ENCODE results near the gene AP1G2.
"Not testable (repeated sequence)": the region's sequence is repeated elsewhere in the genome, so short reads cannot be mapped to it uniquely, and the experiment has no call there.

Gene AP1G2, protein sequence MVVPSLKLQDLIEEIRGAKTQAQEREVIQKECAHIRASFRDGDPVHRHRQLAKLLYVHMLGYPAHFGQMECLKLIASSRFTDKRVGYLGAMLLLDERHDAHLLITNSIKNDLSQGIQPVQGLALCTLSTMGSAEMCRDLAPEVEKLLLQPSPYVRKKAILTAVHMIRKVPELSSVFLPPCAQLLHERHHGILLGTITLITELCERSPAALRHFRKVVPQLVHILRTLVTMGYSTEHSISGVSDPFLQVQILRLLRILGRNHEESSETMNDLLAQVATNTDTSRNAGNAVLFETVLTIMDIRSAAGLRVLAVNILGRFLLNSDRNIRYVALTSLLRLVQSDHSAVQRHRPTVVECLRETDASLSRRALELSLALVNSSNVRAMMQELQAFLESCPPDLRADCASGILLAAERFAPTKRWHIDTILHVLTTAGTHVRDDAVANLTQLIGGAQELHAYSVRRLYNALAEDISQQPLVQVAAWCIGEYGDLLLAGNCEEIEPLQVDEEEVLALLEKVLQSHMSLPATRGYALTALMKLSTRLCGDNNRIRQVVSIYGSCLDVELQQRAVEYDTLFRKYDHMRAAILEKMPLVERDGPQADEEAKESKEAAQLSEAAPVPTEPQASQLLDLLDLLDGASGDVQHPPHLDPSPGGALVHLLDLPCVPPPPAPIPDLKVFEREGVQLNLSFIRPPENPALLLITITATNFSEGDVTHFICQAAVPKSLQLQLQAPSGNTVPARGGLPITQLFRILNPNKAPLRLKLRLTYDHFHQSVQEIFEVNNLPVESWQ

DNA sequence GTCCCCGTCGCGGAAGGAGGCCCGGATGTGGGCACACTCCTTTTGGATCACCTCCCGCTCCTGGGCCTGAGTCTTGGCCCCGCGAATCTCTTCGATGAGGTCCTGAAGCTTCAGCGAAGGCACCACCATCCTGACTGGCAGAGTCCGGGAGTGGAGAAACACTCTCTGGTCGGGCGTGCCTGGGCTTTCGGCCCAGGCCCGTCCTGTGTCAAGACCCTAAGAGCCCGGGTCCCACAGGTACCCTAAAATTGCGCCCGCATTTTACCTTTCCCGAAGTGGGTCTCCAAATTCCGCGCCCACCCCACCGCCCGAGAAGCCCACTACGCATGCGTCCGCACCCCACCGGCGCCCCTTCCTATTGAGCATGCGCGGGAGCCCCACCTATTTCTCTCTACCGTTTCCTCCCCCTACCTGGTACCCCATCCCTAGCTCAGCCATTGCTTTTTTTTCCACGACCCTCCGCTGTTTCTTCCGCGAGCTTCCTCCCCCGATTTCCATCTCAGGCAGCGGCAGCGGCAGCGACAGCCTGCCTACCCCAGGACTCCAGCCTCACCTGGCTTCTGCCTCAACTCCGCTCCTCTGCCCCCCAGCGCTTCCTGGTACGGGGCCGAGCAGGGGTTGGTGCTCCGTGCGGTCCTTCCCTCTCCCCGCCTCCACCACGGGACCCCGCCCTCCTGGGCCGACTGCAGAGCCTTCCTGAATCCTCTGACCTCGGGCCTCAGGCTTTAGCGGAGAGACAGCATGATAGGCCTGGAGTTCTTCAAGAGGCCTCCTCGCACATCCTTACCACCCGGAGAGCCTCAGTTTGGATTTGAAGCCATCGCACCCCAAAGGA is at the start of gene AP1G2:
Gene AP1G2, minus strand, starts transcription at position 606 of the 835 bp plus-strand sequence. Its CDS starts 477 bp downstream, at position 129.
- DNase-seq, result peak; percentile 82

DNA sequence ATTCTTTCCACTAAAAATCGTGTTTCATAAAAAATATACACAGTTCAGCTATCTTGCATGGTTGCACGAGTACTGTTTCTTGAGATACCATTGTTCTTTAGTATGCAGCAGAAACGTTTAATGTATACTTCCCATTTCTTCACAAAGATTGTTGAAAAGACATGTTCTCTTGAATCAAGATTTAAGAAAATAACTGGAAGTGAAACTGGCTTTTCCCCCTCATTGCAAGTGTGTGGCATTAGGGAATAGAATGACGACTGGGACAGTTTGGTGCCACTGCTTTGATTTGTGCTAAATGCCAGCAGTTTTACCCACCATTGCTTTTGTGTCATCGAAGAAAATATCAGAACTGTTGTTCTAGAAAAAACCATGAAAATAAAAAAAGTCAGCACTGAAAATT is 48.3 kb upstream of the AP1G2 start:
- no peak for DNase-seq

DNA sequence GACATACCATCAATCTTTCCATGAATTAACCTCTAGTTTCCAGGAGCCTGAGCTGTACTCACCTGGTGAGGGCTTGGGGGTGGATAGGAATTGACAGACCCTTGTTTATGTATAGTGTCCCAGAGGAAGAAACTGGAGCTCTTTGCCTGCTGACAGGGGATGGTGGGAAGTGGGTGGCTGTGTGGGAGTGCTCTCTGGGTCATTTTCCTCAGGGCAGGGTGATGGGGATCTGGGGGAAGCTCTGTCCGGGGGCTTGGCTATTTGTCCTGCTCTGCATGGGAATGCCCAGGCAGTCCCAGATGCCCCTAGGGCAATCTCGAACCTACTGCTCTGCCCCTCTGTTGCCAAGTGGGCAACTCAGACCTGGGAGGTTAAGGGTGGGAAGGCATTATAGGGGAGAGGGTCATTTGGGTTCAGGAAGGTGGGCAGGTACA is 46.8 kb upstream of the AP1G2 start:
- no peak for DNase-seq

DNA sequence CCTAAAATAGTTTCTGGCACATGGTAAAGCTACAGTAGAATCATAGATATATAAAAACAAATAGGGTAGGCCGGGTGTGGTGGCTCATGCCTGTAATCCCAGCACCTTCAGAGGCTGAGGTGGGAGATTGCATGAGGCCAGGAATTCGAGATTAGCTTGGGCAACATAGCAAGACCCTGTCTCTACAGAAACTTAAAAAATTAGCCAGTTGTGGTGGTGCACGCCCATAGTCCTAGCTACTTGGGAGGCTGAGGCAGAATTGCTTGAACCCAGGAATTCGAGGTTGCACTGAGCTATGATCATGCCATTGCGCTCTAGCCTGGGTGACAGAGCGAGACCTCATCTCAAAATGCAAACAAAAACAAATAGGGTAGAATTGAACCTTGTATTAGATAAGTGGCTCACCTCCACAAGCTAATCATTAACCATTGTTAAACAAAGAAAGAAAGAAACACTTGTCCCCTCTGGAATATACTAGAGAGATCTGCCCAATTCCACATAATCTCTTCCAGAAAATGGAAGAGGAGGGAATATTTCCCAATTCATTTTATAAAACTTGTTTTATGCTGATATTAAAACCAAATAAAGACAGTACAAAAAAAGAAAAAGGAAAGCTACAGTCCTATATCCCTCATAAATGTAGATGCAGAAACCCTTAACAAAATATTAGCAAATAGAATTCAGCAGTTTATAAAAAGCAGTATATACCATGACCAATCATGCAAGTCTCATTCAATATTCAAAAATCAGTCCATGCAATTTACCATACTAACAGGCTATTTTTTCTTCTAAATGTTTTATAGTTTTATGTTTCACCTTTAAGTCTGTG is 45.9 kb upstream of the AP1G2 start:
- DNase-seq, result no peak

DNA sequence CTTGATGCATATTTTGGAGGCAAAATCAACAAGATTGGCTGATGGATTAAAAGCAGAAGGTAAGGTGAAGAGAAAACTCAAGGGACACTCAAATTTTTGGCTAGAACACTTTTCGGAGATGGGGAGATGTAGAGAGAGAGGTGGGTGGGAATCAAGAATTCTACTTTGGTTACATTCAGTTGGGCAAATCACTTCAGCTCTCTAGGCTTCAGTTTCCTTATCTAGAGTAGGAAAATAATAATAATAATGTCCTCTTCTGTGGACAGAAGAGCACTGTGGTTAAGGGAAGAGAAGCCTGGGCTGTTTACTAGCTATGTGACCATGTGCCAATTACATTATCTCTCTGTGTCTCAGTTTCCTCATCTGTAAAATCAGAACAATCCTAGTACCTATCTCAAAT is 45.2 kb upstream of the AP1G2 start:
- DNase-seq, result no peak

DNA sequence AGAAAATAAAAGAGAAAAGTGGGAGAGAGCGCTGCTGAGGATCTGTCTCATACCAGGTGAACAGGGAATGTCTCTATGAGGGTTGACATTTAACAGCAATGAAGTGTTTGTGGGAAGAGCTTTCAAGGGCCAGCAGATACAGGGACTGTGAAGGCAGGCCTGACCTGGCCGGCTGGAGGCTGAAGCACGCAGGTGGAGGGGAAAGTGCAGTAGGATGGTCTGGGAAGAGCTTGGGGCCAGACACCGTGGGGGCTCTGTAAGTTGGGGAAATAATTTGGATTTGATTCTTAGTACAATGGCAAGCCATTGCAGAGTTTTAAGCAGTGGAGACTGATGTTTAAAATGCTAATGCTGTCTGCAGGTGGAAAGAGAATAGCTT is 44.8 kb upstream of the AP1G2 start:
- DNase-seq, result no peak

DNA sequence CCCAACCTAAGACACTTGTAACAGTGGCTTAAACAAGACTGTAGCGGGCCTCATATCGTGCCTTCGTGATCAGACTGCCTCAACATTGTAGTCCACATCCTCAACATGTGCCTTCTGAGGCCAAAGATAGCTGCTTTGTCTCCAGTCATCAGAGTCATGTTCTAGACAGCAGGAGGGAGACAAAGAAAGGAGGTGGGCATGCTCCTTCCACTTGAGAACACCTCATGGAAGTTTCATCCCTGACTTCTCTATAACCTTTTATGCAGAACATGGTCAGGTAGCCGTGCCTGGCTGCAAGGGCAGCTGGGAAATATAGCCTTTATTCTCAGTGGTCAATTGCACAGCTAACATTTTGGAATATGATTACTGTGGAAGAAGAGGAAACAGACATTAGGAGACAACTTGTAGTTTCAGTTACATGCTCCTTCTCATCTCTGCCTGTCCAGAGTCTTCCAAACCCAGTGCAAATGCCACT is 43.3 kb upstream of the AP1G2 start:
- no peak for DNase-seq

DNA sequence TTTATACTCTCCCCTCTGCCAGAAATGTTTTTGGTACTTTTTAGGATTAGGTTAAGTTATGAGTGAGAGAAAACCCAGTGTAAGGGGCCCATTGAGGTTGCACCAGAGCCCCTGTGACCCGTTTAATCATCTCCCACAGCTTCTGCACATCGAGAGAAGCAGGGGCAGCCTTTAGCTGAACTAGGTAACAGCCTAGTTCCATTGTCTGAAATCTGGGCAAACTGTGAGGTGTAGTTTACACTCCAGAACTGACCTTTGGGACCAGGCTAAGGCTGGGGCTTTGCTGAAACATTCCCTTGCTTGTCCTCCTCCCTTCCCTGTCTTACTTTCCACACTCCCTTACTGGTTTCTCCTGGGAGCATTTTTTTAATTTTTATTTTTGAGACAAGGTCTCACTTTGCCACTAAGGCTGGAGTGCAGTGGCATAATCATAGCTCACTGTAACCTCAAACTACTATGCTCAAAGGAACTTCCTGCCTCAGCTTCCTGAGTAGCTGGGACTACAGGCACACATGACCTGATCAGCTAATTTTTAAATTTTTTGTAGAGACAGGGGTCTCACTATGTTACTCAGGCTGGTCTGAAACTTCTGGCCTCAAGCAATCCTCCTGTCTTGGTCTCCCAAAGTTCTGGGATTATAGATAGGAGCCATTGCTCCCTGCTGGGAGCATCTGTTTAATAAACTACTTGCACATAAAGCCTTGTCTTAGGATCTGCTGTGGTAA is 42.7 kb upstream of the AP1G2 start:
- no peak for DNase-seq

DNA sequence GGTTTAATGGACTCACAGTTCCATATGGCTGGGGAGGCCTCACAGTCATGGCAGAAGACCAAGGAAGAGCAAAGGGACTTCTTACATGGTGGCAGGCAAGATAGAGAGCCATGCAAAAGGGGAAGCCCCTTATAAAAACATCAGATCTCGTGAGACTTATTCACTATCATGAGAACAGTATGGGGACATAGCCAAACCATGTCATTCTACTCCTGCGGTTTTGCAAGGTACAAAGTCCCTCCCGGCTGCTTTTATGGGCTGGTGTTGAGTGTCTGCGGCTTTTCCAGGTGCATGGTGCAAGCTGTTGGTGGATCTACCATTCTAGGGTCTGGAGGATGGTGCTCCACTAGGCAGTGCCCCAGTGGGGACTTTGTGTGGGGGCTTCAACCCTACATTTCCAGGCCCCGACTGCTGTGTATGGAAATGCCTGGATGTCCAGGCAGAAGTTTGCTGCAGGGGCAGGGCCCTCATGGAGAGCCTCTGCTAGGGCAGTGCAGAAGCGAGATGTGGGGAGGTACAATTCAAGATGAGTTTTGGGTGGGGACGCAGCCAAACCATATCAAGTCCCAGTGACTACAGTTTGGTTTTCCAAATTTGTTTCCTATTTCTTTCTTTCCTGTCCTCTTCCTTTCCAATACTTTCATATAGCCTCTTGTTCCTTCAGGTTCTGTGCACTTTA is 42.0 kb upstream of the AP1G2 start:
- not testable (repeated sequence) for DNase-seq

DNA sequence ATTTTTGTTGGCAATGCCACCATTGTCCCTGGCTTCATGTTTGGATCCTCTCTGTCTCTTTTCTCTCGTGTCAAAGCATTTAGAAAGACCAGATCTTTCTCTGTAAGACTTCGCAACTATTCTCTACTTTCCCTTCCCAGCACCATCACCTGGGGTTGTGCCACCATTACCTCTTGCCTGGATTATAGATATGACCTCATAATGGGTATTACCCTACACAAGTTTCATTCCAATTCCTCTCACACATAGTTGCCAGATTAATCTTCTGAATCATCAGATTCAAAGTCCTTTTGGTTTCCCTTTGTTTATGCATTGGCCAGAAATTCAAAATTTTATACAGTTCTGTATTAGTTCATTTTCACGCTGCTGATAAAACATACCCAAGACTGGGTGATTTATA is 41.4 kb upstream of the AP1G2 start:
- no peak for DNase-seq

DNA sequence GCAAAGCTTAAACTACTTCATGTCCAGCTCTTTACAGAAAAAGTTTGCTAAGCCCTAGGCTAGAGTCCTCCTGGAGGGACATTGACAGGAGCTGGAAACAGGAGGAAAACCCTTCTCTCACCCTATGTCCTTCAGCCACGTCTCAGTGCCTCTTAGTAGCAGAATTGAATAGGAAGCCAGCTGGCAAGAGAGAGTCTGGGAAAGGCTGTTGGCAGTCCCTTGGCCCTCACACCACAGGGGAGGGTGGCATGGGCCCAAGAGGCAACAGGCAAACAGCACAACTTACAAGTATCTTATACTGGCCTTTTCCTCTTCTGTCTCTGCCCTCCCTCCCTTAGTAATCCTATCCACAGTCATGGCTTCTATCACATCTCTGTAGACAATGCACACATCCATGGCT is 40.9 kb upstream of the AP1G2 start:
- DNase-seq, result no peak

DNA sequence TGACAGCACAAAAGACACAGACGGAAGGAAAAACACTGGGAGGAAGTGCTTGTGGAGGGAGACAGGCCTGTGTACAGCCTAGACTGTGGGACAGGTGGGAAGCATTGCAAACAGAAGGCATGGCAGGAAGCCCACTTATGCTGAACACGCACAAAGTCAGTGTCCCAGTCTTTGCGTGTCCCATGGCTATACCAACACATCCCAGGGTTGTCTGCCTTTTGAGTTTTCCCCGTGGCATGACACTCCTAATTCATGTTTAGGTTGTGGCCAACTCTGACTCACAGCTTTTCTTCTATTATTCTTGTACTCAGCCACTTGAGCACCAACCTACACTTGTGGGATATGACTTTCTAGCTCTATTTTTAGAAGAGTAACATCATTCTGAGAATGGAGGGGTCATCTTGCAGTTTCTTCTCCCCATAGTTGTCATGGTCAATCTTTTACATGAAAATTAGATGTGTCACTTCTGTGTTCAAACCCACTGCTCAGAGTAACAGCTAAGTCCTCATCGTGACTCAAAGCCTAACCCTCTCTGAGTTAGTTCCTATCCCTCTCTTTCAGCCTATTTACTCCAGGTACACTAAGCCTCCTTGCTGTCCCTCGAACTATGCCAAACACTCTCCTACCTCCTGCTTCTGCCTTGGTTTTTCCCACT is 38.5 kb upstream of the AP1G2 start:
- no peak for DNase-seq

DNA sequence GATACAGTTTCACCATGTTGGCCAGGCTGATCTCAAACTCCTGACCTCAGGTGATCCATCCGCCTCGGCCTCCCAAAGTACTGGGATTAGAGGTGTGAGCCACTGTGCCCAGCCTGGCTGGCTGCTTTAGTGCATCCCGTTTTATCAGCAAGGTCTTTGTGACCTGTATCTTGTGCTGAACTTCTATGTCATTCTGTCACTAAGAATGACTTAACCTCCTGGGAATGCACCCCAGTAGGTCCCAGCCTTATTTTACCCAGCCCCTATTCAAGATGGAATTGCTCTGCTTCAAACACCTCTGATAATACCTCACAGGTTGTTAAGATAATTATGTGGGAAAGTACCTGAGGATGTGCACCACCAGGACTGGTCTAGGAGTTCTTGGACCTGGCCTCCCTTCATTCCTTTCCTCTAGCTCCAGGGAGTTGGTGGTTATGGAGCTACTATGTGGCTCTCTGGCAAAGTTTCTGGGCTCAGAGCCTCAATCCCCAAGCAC is 37.1 kb upstream of the AP1G2 start:
- no peak for DNase-seq

DNA sequence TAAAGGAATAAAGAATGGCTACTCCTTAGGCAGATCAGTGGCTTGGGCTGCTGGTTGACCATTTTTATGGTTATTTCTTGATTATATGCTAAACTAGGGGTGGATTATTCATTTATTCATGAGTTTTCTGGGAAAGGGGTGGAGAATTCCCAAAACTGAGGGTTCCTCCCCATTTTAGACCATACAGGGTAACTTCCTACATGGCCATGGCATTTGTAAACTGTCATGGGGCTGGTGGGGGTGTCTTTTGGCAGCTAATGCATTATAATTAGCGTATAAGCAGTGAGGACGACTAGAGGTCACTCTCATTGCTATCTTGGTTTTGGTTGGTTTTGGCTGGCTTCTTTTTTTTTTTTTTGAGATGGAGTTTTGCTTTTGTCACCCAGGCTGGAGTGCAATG is 36.6 kb upstream of the AP1G2 start:
- DNase-seq, result no peak

DNA sequence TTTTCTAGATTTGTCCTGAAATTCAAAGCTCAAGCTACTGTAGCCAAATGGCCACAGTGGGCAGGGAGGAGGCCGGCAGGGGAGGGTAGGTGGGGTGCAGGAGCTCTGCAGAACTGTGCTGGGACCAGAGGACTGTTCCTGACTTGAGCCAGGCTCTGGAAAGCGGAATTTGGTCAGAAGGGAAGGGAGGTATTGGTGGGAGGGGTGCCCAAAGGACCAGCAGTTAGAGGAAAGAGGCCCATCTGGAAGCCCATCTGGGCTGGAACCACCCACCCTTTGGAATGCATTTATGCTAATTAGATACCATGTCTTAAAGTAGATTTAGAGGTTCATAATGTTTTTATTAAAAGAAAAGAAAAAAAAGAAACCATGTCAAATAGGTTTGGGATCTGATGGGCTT is 35.5 kb upstream of the AP1G2 start:
- no peak for DNase-seq

DNA sequence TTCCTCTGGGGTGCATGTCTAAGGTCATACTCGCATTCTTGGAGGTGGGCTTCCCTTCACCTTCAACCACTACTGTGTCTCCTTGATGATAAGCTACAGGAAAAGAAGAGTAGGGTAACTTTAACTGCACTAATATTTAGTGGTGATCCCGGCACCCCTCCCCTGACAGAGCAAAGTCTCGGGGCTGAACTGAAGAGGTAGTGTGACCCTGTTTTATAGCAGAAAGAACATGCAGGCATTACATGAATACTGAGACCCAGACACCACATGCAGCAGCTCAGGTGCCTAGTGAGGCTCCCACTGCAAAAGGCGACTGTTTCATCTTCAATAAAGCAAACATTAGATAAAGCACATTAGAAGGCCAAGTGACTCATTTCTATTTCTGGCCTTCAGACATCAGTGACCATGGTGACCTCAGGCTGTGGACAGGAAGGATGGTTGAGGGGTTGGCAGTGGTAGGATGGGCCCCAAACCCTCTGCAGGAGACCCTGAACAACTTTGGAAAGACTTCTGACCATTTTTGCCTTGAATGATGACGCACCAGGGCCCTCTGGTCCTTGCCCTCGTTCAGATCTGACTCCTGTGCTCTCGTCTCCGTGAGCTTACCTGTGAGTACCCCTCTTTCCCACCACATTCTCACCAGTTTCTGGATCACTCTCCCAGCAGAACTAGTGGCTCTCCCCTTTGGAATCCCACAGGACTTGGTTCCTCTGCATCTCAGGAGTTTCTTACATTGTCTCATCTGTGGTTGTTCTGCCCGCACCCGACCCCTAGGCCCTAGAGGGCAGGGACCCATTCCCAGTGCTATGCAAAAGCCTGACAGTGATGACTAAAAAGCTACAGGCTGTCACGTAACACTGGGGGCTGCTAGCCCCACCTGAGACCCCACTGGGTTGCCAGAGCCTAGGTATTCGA is 34.8 kb upstream of the AP1G2 start:
- DNase-seq, result no peak

DNA sequence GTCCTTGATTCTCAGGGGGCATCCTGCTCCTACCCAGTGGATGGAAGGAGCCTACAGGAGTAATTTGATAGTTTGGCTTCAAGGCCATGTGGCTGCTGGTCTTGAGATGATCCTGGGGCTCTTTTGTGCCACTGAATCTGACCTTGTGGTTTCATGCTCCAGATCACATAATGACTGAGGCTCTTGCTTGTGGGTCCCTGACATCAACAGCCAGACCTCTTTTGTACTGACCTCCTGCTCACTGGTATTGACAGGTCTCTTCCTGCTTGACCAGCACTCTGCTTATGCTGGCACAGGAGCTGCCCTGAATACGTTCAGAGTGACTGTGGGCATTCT is 34.2 kb upstream of the AP1G2 start:
- DNase-seq, result no peak

DNA sequence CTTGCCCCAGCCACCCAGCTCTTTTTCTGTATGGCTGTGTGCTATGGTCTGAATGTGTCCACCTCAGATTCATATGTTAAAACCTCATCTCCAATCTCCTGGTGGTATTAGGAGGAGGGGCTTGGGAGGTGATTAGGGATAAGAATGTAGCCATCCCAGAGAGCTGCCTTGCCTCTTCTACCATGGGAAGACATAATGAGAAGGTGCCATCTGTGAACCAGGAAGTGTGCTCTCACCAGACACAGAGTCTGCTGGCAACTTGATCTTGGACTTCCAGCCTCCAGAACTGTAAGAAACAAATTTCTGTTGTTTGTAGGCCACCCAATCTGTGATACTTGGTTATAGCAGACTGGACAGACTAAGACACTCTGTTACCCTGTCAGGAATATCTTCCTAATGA is 33.8 kb upstream of the AP1G2 start:
- no peak for DNase-seq

DNA sequence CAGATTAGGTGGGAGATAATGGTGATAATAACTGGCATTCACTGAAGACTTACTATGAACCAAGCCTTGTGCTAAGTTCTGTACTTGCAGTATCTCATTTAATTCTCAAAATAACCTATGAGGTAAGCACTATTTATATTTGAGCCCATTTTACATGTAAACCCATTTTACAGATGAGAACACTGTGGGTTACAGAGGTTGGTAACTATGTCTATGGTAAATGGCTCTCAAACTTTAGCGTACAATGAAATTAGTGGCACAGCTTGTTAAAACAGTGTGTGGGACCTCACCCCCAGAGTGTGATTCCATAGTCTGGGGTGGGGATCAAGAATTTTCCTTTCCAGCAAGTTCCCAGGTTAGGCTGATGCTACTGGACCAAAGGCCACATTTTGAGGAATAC is 33.2 kb upstream of the AP1G2 start:
- DNase-seq, result no peak

All from DMS153 (cell line).